Measurements from ENCODE around the gene NRGN. TPM values are rescaled to one million over a fixed set of nuclear protein-coding genes. Genes with fewer than 3 reads are reported as not detected.

NRGN gene
- total and polyA plus RNA-seq, 2 of the 8 experiments (the other 6 are each of a cell fraction or from before 2014, with no cell fraction given) = 0.60 to 1.0 TPM

DNA sequence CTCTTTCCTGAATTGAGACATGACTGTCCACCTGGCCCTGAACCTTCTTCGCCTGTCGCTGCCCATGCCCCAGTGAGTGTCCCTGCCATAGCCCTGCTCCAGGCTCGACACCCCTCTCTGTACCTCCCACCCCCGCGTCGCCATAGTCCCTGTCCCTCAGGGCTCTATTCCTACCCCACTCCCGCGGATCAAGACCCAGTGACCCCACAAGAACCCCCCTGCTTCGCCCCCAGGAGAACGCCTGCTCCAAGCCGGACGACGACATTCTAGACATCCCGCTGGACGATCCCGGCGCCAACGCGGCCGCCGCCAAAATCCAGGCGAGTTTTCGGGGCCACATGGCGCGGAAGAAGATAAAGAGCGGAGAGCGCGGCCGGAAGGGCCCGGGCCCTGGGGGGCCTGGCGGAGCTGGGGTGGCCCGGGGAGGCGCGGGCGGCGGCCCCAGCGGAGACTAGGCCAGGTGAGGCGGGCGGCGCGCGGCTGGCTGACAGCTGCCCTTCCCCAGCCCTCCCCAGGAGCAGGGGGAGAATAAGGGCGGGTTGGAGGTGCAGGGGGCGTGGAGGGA lies 5.6 kb downstream of the NRGN start:
- H2AK5ac ChIP-seq (ENCODE audit: low read depth, low read length) = no peak overlapping the region
- DNase-seq (ENCODE audit: low read depth in 1 of 2, low spot score in 2 of 2) (peak in 1 of 2 experiments; percentile 60), FAIRE-seq (no peak)
- H2BK120ac ChIP-seq (replicated peaks; ENCODE audit: low read depth, low read length) = no peak overlapping the region
- no peak overlapping the region for H4K91ac ChIP-seq (replicated peaks; ENCODE audit: insufficient read length, low read length)
- peak overlapping the region; percentile 68; the same call in 1 of the 2 replicates for H2BK12ac ChIP-seq (ENCODE audit: low read depth, low read length)
- H2BK15ac ChIP-seq (ENCODE audit: low read length) = no peak overlapping the region
- peak overlapping the region; percentile 83 to 95 for H3K4me2 ChIP-seq (ENCODE audit: insufficient read depth in 1 of 2, low read depth in 2 of 2, low read length in 2 of 2)
- H4K5ac ChIP-seq (ENCODE audit: insufficient read length, low read depth, low read length) = no peak overlapping the region
- 3% methylated on average over 39 of the region's 44 CpGs; no CpG with 5 or more reads in 1 of the 2 experiments for WGBS, 2 experiments (ENCODE audit: extremely low coverage in 1 of 2, insufficient coverage in 1 of 2, insufficient read length in 1 of 2, insufficient replicate concordance in 2 of 2, low coverage in 1 of 2, low lambda C conversion rate in 2 of 2, missing lambda C conversion rate in 1 of 2)
- H4K20me1 ChIP-seq (replicated peaks in 1 of 2; ENCODE audit: control insufficient read depth in 1 of 2, insufficient read depth in 2 of 2, low read length in 2 of 2) = peaks cover 16 to 31% of the 10 kb centered on the region in 2 experiments
- H2AFZ ChIP-seq (ENCODE audit: low read length) = no peak overlapping the region
- POLR2A ChIA-PET (ENCODE audit: partially characterized antibody) = interaction anchor here (0.8 to 2.8 kb wide), 5 partner anchors 10 to 114 kb away, joined by 3 to 13 read pairs (median 3); partner anchors contain the start of genes SIAE and SPA17
- H3K23me2 ChIP-seq (ENCODE audit: low read depth, low read length) = peaks cover 11% of the 10 kb centered on the region; the same call in 1 of the 2 replicates
- H3K4me3 ChIP-seq (ENCODE audit: extremely low read depth in 1 of 4, insufficient read depth in 2 of 4, low read depth in 3 of 4, low read length in 4 of 4) = peak overlapping the region; percentile 72 to 83 (median 77); a peak in 7 of 8 replicates
- peaks cover 92 to 99% (median 97%) of the 10 kb centered on the region in 4 experiments for H3K27me3 ChIP-seq (replicated peaks in 1 of 4; ENCODE audit: control insufficient read depth in 3 of 4, extremely low read depth in 1 of 4, insufficient read depth in 3 of 4, low read length in 3 of 4)
- CTCF ChIA-PET (ENCODE audit: partially characterized antibody) = interaction anchor here (0.6 to 28.0 kb wide), 20 partner anchors 6 to 139 kb away, joined by 3 to 382 read pairs (median 6); partner anchors contain the start of genes ESAM, NRGN, SIAE and SPA17
- peaks cover 0 to 17% (median 14%) of the 10 kb centered on the region in 4 experiments; a peak in 6 of 7 replicates for H3K4me1 ChIP-seq (replicated peaks in 1 of 4; ENCODE audit: control insufficient read depth in 3 of 4, insufficient read depth in 4 of 4, low read length in 3 of 4)
- no peak overlapping the region for H3K56ac ChIP-seq (replicated peaks; ENCODE audit: insufficient read length, low read depth, low read length)
- no peak overlapping the region for H3K18ac ChIP-seq (ENCODE audit: extremely low read depth, low read length)
- no peak overlapping the region for H3K9ac ChIP-seq (replicated peaks in 1 of 4; ENCODE audit: extremely low read depth in 1 of 4, low read depth in 3 of 4, low read length in 3 of 4)
- H3K79me2 ChIP-seq (ENCODE audit: control insufficient read depth in 1 of 2, insufficient read depth in 2 of 2, low read length in 2 of 2) = no peaks in the 10 kb centered on the region
- no peak overlapping the region for H2BK5ac ChIP-seq (ENCODE audit: low read depth, low read length)
- H3K79me1 ChIP-seq (ENCODE audit: low read depth, low read length) = no peaks in the 10 kb centered on the region
- H3K36me3 ChIP-seq (ENCODE audit: control insufficient read depth in 2 of 4, insufficient read depth in 4 of 4, low read length in 3 of 4) = no peaks in the 10 kb centered on the region
- no peak overlapping the region for H3K4ac ChIP-seq (replicated peaks; ENCODE audit: insufficient read length, low read depth, low read length)
- TF ChIP-seq SUZ12 (IDR thresholded peaks at IDR 0.05; ENCODE audit: low read length) (peak; percentile 95; the same call in 1 of the 2 replicates), BACH1 (IDR thresholded peaks at IDR 0.05; ENCODE audit: low read length) (no peak), EZH2 (IDR thresholded peaks at IDR 0.05; ENCODE audit: low read depth, low read length, severe bottlenecking) (peak; percentile 95), RNF2 (IDR thresholded peaks at IDR 0.05; ENCODE audit: borderline replicate concordance, low read depth, low read length, missing control alignments, poor library complexity, severe bottlenecking) (peak; percentile 87)
- TF ChIP-seq, protein P1, sequence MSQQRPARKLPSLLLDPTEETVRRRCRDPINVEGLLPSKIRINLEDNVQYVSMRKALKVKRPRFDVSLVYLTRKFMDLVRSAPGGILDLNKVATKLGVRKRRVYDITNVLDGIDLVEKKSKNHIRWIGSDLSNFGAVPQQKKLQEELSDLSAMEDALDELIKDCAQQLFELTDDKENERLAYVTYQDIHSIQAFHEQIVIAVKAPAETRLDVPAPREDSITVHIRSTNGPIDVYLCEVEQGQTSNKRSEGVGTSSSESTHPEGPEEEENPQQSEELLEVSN (IDR thresholded peaks at IDR 0.05) = peak; percentile 55; the same call in 1 of the 2 replicates
- H3K9me3 ChIP-seq (ENCODE audit: insufficient read depth in 2 of 2, low read depth in 1 of 2, low read length in 1 of 2) = no peaks in the 10 kb centered on the region
- no peak overlapping the region for H2BK20ac ChIP-seq (ENCODE audit: low read length)
- no peak overlapping the region for H3K27ac ChIP-seq (ENCODE audit: low read depth, low read length)
- H4K8ac ChIP-seq (ENCODE audit: extremely low read depth, insufficient read depth, low read length) = no peak overlapping the region; the same call in 1 of the 2 replicates
- H3K23ac ChIP-seq (ENCODE audit: insufficient read length) = no peak overlapping the region
- H3K14ac ChIP-seq (ENCODE audit: insufficient read length) = no peak overlapping the region
